ENCODE data around the gene SSR3.
"Not testable (repeated sequence)": the region's sequence is repeated elsewhere in the genome, so short reads cannot be mapped to it uniquely, and the experiment has no call there.

The SSR3 gene

GRCh38 chr3:156575641-156576040, 20.7 kb upstream of the SSR3 start:
- no peak for DNase-seq (ENCODE audit: low read depth)

GRCh38 chr3:156569881-156570280, 15.0 kb upstream of the SSR3 start:
- not testable (repeated sequence) for DNase-seq (ENCODE audit: low read depth)

GRCh38 chr3:156569016-156569415, 14.1 kb upstream of the SSR3 start:
- not testable (repeated sequence) for DNase-seq (ENCODE audit: low read depth)

GRCh38 chr3:156563900-156564682, 9.2 kb upstream of the SSR3 start:
- no peak for DNase-seq (ENCODE audit: low read depth)

GRCh38 chr3:156562486-156562885, 7.6 kb upstream of the SSR3 start:
- not testable (repeated sequence) for DNase-seq (ENCODE audit: low read depth)

- no peak for DNase-seq (ENCODE audit: low read depth)
These were observed 6.6 kb upstream of the SSR3 start for GRCh38 chr3:156561533-156561932.

- no peak for DNase-seq (ENCODE audit: low read depth)
These were observed 4.4 kb upstream of the SSR3 start for GRCh38 chr3:156559321-156559720.

GRCh38 chr3:156558389-156558788, 3.5 kb upstream of the SSR3 start:
- DNase-seq (ENCODE audit: low read depth), result no peak

- DNase-seq (ENCODE audit: low read depth), result no peak
These were observed 439 bp downstream of the SSR3 start for GRCh38 chr3:156554515-156554841.

GRCh38 chr3:156553705-156554356, 1.1 kb downstream of the SSR3 start:
- DNase-seq (ENCODE audit: low read depth), result peak; percentile 75

GRCh38 chr3:156552973-156553372, 1.9 kb downstream of the SSR3 start:
- DNase-seq (ENCODE audit: low read depth), result no peak

GRCh38 chr3:156551746-156552145, 3.2 kb downstream of the SSR3 start:
- DNase-seq (ENCODE audit: low read depth), result peak; percentile 76

GRCh38 chr3:156551261-156551660, 3.7 kb downstream of the SSR3 start:
- DNase-seq (ENCODE audit: low read depth), result peak; percentile 24

- DNase-seq (ENCODE audit: low read depth), result peak; percentile 43
These were observed 6.0 kb downstream of the SSR3 start for GRCh38 chr3:156548902-156549301.

- DNase-seq (ENCODE audit: low read depth), result peak; percentile 57
These were observed 6.8 kb downstream of the SSR3 start for GRCh38 chr3:156548041-156548687.

GRCh38 chr3:156547637-156548036, 7.3 kb downstream of the SSR3 start:
- DNase-seq (ENCODE audit: low read depth), result peak; percentile 11

- DNase-seq (ENCODE audit: low read depth), result no peak
These were observed 11.8 kb downstream of the SSR3 start for GRCh38 chr3:156543043-156543555.

- no peak for DNase-seq (ENCODE audit: low read depth)
These were observed 12.5 kb downstream of the SSR3 start for GRCh38 chr3:156542101-156543042.

- DNase-seq (ENCODE audit: low read depth), result no peak
These were observed 15.1 kb downstream of the SSR3 start for GRCh38 chr3:156539802-156540201.

- no peak for DNase-seq (ENCODE audit: low read depth)
These were observed 15.9 kb downstream of the SSR3 start for GRCh38 chr3:156539051-156539450.

GRCh38 chr3:156536524-156537316, 18.2 kb downstream of the SSR3 start:
- no peak for DNase-seq (ENCODE audit: low read depth)

All from fibroblast of gingiva (primary cell).